ENCODE data around the gene TMEM138. TPM values are rescaled to one million over a fixed set of nuclear protein-coding genes. Genes with fewer than 3 reads are reported as not detected.

TMEM138 gene
- total and polyA plus RNA-seq, 2 of the 13 experiments (the other 11 are each of a cell fraction or from before 2014, with no cell fraction given), result 43.5 to 61.0 TPM

DNA sequence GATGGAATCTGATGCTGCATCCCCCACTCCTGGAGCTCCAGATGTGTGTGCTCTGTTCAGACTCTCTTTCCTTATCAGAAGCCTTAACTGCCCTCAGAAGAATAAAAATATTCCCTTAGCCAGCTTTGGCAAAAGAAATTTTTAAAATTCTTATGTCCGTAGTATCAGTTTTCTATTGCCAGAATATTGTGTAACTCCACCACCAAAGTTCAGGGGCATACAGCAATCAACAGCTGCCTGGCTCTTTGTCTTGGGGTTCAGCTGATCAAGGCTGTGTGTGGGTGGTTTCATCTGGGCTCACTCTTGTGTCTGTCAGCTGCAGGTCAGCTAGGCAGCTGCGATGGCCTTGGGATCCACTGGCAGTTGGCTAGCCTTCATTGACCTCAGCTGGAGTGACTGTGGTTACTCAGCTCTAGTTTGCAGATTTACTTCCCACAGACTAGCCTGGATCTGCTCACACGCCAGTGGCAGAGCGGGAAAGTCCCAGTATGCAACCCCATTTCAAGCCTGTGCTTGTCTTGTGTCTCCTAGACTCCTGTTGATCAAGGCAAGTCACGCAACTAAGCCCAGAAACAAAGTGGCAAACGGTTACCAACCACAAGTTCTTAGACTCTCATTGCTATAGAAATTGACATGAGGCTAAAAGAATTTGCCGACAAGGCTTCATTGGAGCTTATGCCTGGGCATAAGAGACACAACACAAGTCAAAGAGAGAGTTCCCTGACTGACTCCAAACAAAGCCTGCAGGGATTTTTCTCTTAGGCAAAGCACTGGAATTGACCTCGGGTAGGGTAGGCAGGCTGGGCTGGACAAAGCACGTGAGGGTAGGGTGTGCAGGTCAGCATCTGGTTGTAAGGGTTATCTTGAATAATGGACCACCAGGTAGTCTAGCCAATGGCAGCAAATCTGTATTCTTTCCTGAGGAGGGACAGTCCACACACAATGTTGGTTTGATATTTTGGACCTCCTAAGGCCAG, 7.5 kb downstream of the TMEM138 start (continued):
- TF ChIP-seq, protein P1, sequence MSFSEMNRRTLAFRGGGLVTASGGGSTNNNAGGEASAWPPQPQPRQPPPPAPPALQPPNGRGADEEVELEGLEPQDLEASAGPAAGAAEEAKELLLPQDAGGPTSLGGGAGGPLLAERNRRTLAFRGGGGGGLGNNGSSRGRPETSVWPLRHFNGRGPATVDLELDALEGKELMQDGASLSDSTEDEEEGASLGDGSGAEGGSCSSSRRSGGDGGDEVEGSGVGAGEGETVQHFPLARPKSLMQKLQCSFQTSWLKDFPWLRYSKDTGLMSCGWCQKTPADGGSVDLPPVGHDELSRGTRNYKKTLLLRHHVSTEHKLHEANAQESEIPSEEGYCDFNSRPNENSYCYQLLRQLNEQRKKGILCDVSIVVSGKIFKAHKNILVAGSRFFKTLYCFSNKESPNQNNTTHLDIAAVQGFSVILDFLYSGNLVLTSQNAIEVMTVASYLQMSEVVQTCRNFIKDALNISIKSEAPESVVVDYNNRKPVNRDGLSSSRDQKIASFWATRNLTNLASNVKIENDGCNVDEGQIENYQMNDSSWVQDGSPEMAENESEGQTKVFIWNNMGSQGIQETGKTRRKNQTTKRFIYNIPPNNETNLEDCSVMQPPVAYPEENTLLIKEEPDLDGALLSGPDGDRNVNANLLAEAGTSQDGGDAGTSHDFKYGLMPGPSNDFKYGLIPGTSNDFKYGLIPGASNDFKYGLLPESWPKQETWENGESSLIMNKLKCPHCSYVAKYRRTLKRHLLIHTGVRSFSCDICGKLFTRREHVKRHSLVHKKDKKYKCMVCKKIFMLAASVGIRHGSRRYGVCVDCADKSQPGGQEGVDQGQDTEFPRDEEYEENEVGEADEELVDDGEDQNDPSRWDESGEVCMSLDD (CRISPR knock-in tag; IDR thresholded peaks at IDR 0.05; ENCODE audit: borderline replicate concordance), result peak; percentile 86
- TF ChIP-seq TCF12 (IDR thresholded peaks at IDR 0.05) (no peak), TCF12 (CRISPR knock-in tag; IDR thresholded peaks at IDR 0.05) (peak; percentile 67; the same call in 1 of the 2 replicates), POGZ (CRISPR knock-in tag; IDR thresholded peaks at IDR 0.05) (0 out of 2 replicates have a peak, but pooled peaks have one; percentile 53), ERF (CRISPR knock-in tag; IDR thresholded peaks at IDR 0.05) (peak; percentile 29; the same call in 1 of the 2 replicates), PTBP1 (IDR thresholded peaks at IDR 0.05; ENCODE audit: low read depth, low read length, poor library complexity, severe bottlenecking) (no peak), NFKBIZ (CRISPR knock-in tag; IDR thresholded peaks at IDR 0.05) (no peak), GATAD2A (CRISPR knock-in tag; IDR thresholded peaks at IDR 0.05) (peak; percentile 61; the same call in 1 of the 2 replicates), TARDBP (CRISPR knock-in tag; IDR thresholded peaks at IDR 0.05) (peak; percentile 61; the same call in 1 of the 2 replicates), NFKB2 (CRISPR knock-in tag; IDR thresholded peaks at IDR 0.05; ENCODE audit: borderline replicate concordance) (no peak), ZNF431 (CRISPR knock-in tag; IDR thresholded peaks at IDR 0.05; ENCODE audit: borderline replicate concordance, low read depth) (no peak), ZFAT (CRISPR knock-in tag; conservative IDR thresholded peaks at IDR 0.05) (no peak), EP300 (IDR thresholded peaks at IDR 0.05; ENCODE audit: low read depth in 2 of 2, low read length in 2 of 2) (peak; percentile 74 to 83), EP300 (CRISPR knock-in tag; IDR thresholded peaks at IDR 0.05; ENCODE audit: borderline replicate concordance) (no peak), RFXAP (CRISPR knock-in tag; IDR thresholded peaks at IDR 0.05; ENCODE audit: borderline replicate concordance) (peak; percentile 35; the same call in 1 of the 2 replicates), ZNF451 (CRISPR knock-in tag; IDR thresholded peaks at IDR 0.05) (0 out of 2 replicates have a peak, but pooled peaks have one; percentile 59), HNRNPUL1 (IDR thresholded peaks at IDR 0.05; ENCODE audit: low read depth, low read length) (no peak), ZBTB38 (CRISPR knock-in tag; IDR thresholded peaks at IDR 0.05) (peak; percentile 98), SIX1 (CRISPR knock-in tag; IDR thresholded peaks at IDR 0.05; ENCODE audit: borderline replicate concordance) (peak; percentile 91)
- TF ChIP-seq, protein P2, sequence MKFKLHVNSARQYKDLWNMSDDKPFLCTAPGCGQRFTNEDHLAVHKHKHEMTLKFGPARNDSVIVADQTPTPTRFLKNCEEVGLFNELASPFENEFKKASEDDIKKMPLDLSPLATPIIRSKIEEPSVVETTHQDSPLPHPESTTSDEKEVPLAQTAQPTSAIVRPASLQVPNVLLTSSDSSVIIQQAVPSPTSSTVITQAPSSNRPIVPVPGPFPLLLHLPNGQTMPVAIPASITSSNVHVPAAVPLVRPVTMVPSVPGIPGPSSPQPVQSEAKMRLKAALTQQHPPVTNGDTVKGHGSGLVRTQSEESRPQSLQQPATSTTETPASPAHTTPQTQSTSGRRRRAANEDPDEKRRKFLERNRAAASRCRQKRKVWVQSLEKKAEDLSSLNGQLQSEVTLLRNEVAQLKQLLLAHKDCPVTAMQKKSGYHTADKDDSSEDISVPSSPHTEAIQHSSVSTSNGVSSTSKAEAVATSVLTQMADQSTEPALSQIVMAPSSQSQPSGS (CRISPR knock-in tag; IDR thresholded peaks at IDR 0.05), result no peak; the same call in 1 of the 2 replicates
- TF ChIP-seq, protein P3, sequence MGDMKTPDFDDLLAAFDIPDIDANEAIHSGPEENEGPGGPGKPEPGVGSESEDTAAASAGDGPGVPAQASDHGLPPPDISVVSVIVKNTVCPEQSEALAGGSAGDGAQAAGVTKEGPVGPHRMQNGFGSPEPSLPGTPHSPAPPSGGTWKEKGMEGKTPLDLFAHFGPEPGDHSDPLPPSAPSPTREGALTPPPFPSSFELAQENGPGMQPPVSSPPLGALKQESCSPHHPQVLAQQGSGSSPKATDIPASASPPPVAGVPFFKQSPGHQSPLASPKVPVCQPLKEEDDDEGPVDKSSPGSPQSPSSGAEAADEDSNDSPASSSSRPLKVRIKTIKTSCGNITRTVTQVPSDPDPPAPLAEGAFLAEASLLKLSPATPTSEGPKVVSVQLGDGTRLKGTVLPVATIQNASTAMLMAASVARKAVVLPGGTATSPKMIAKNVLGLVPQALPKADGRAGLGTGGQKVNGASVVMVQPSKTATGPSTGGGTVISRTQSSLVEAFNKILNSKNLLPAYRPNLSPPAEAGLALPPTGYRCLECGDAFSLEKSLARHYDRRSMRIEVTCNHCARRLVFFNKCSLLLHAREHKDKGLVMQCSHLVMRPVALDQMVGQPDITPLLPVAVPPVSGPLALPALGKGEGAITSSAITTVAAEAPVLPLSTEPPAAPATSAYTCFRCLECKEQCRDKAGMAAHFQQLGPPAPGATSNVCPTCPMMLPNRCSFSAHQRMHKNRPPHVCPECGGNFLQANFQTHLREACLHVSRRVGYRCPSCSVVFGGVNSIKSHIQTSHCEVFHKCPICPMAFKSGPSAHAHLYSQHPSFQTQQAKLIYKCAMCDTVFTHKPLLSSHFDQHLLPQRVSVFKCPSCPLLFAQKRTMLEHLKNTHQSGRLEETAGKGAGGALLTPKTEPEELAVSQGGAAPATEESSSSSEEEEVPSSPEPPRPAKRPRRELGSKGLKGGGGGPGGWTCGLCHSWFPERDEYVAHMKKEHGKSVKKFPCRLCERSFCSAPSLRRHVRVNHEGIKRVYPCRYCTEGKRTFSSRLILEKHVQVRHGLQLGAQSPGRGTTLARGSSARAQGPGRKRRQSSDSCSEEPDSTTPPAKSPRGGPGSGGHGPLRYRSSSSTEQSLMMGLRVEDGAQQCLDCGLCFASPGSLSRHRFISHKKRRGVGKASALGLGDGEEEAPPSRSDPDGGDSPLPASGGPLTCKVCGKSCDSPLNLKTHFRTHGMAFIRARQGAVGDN (CRISPR knock-in tag; IDR thresholded peaks at IDR 0.05), result peak; percentile 85
